Neural cell (in vitro differentiated cells): ENCODE measurements around the gene CDKL5. TPM values are rescaled to one million over a fixed set of nuclear protein-coding genes. Genes with fewer than 3 reads are reported as not detected.

Source experiments
- H2AFZ ChIP-seq: fragments of 200-600, 300-800 bp; sonication (generic), shearing (Covaris generic); 2 replicates; pipeline ENCODE4 v1.6.0; 2014; ENCODE audit warnings: low read depth, mild to moderate bottlenecking, antibody characterized with exemption, low read length, moderate library complexity
- H3F3A ChIP-seq: fragments of 200-600 bp; shearing (Covaris generic); 2 replicates; pipeline ENCODE4 v1.6.1; 2016; ENCODE audit warnings: mild to moderate bottlenecking, moderate library complexity, mixed read lengths, antibody characterized with exemption, low read length; ENCODE audit not compliant: insufficient read depth, poor library complexity, severe bottlenecking
- H3K27ac ChIP-seq: fragments of 200-600, 300-800 bp; sonication (generic), shearing (Covaris generic); 2 replicates; pipeline ENCODE4 v1.5.1; 2014; ENCODE audit warnings: mild to moderate bottlenecking, low read length, moderate library complexity
- H3K27me3 ChIP-seq: fragments of 300-800, 200-600 bp; sonication (generic), shearing (Covaris generic); 2 replicates; pipeline ENCODE4 v1.6.0; 2014; ENCODE audit warnings: mild to moderate bottlenecking, low read depth, low read length, moderate library complexity; ENCODE audit not compliant: insufficient read depth
- H3K36me3 ChIP-seq: fragments of 300-800, 200-600 bp; sonication (generic), shearing (Covaris generic); 2 replicates; pipeline ENCODE4 v1.5.1; 2014; ENCODE audit warnings: mild to moderate bottlenecking, antibody characterized with exemption, low read length, moderate library complexity; ENCODE audit not compliant: insufficient read depth
- H3K4me2 ChIP-seq: fragments of 300-800, 200-600 bp; sonication (generic), shearing (Covaris generic); 2 replicates; pipeline ENCODE4 v1.6.0; 2014; ENCODE audit warnings: mild to moderate bottlenecking, low read length
- H3K4me3 ChIP-seq: fragments of 300-800, 200-600 bp; sonication (generic), shearing (Covaris generic); 2 replicates; pipeline ENCODE4 v1.5.1; 2014; ENCODE audit warnings: mild to moderate bottlenecking, low read length, moderate library complexity
- H3K79me2 ChIP-seq: fragments of 200-600 bp; shearing (Covaris generic); replicated peaks from 2 replicates; pipeline ENCODE4 v1.6.0; 2014; ENCODE audit warnings: mild to moderate bottlenecking, low read length, moderate library complexity; ENCODE audit not compliant: insufficient read depth
- H3K9ac ChIP-seq: fragments of 300-800, 200-600 bp; sonication (generic), shearing (Covaris generic); 2 replicates; pipeline ENCODE4 v1.6.1; 2016; ENCODE audit warnings: mild to moderate bottlenecking, low read length, mixed read lengths
- H3K9me2 ChIP-seq: fragments of 200-600 bp; shearing (Covaris generic); 2 replicates; pipeline ENCODE4 v1.6.1; 2016; ENCODE audit warnings: mild to moderate bottlenecking, low read length, mixed read lengths; ENCODE audit not compliant: insufficient read depth
- H3K9me3 ChIP-seq: fragments of 200-600, 300-800 bp; sonication (generic), shearing (Covaris generic); 2 replicates; pipeline ENCODE4 v1.6.1; 2016; ENCODE audit warnings: mild to moderate bottlenecking, mixed run types, low read length, moderate library complexity, mixed read lengths
- H4K20me1 ChIP-seq: fragments of 200-600 bp; shearing (Covaris generic); 2 replicates; pipeline ENCODE4 v1.6.1; 2016; ENCODE audit warnings: mild to moderate bottlenecking, mixed run types; ENCODE audit not compliant: insufficient read depth
- EP300 ChIP-seq: fragments of 450-650 bp; conservative IDR thresholded peaks from 2 replicates; pipeline ENCODE4 v1.6.1; 2014; ENCODE audit warnings: antibody characterized with exemption, mild to moderate bottlenecking, moderate library complexity; ENCODE audit not compliant: poor library complexity, severe bottlenecking
- EZH2 ChIP-seq: fragments of 200-600, 300-800 bp; shearing (Covaris generic), sonication (generic); IDR thresholded peaks from 2 replicates; pipeline ENCODE4 v1.6.1; 2014; ENCODE audit warnings: antibody characterized with exemption, low read length, borderline replicate concordance, mild to moderate bottlenecking; ENCODE audit not compliant: insufficient read depth, poor library complexity, severe bottlenecking
- MXI1 ChIP-seq: fragments of 450-650 bp; conservative IDR thresholded peaks from 2 replicates; pipeline ENCODE4 v1.6.1; 2014; ENCODE audit warnings: antibody characterized with exemption, mild to moderate bottlenecking; ENCODE audit not compliant: poor library complexity, severe bottlenecking
- POLR2AphosphoS5 ChIP-seq: IDR thresholded peaks from 2 replicates; pipeline ENCODE4 v1.6.1; 2012
- RAD21 ChIP-seq: fragments of 450-650 bp; conservative IDR thresholded peaks from 2 replicates; pipeline ENCODE4 v1.6.1; 2014; ENCODE audit warnings: antibody characterized with exemption, mild to moderate bottlenecking, moderate library complexity
- REST ChIP-seq: IDR thresholded peaks from 2 replicates; pipeline ENCODE4 v1.6.1; 2012; ENCODE audit warnings: borderline replicate concordance
- SMC3 ChIP-seq: fragments of 450-650 bp; conservative IDR thresholded peaks from 2 replicates; pipeline ENCODE4 v1.6.1; 2014; ENCODE audit warnings: antibody characterized with exemption, mild to moderate bottlenecking, moderate library complexity; ENCODE audit not compliant: poor library complexity
- TAF1 ChIP-seq: IDR thresholded peaks from 2 replicates; pipeline ENCODE4 v1.6.1; 2012; ENCODE audit warnings: low read depth
- polyA plus RNA-seq: library from polyadenylated mRNA; depleted of rRNA; stranded (reverse); fragments of >200 nt; gene quantifications from 2 replicates; pipeline ENCODE4 v1.2.3, GENCODE V29; 2014
- TF ChIP-seq, protein P1 (sequence below): fragments of 450-650 bp; IDR thresholded peaks from 2 replicates; pipeline ENCODE4 v1.5.1; 2014; ENCODE audit warnings: antibody characterized with exemption, mild to moderate bottlenecking, moderate library complexity; ENCODE audit not compliant: poor library complexity, severe bottlenecking

The CDKL5 gene
- polyA plus RNA-seq, 1 donor from 2014 or later, result 5.3 TPM

- no peak overlapping the region for H3K4me3 ChIP-seq
- H3K79me2 ChIP-seq, result peaks cover 8% of the 10 kb centered on the region
- no peaks in the 10 kb centered on the region for H3K9me3 ChIP-seq
- H3K9me2 ChIP-seq, result no peaks in the 10 kb centered on the region
- no peaks in the 10 kb centered on the region for H3F3A ChIP-seq
- no peak overlapping the region for H3K9ac ChIP-seq
- H3K4me2 ChIP-seq, result no peak overlapping the region
- H2AFZ ChIP-seq, result no peak overlapping the region
- H3K27me3 ChIP-seq, result no peaks in the 10 kb centered on the region
- no peaks in the 10 kb centered on the region for H4K20me1 ChIP-seq
- no peak overlapping the region for H3K27ac ChIP-seq
- no peaks in the 10 kb centered on the region for H3K36me3 ChIP-seq
- TF ChIP-seq EZH2 (no peak), SMC3 (no peak), REST (no peak), RAD21 (no peak), MXI1 (no peak), TAF1 (no peak), EP300 (no peak), POLR2AphosphoS5 (no peak)
- TF ChIP-seq, protein P1, sequence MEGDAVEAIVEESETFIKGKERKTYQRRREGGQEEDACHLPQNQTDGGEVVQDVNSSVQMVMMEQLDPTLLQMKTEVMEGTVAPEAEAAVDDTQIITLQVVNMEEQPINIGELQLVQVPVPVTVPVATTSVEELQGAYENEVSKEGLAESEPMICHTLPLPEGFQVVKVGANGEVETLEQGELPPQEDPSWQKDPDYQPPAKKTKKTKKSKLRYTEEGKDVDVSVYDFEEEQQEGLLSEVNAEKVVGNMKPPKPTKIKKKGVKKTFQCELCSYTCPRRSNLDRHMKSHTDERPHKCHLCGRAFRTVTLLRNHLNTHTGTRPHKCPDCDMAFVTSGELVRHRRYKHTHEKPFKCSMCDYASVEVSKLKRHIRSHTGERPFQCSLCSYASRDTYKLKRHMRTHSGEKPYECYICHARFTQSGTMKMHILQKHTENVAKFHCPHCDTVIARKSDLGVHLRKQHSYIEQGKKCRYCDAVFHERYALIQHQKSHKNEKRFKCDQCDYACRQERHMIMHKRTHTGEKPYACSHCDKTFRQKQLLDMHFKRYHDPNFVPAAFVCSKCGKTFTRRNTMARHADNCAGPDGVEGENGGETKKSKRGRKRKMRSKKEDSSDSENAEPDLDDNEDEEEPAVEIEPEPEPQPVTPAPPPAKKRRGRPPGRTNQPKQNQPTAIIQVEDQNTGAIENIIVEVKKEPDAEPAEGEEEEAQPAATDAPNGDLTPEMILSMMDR, result no peak
Observed at GRCh38 chrX:18422886-18423285, 2.5 kb upstream of the CDKL5 start.

- Histone ChIP-seq H3K4me3 (peak overlapping the region; percentile 77), H3K36me3 (no peaks in the 10 kb centered on the region), H3K9me2 (no peaks in the 10 kb centered on the region), H3K27ac (peak overlapping the region; percentile 96), H4K20me1 (no peaks in the 10 kb centered on the region), H3F3A (no peaks in the 10 kb centered on the region), H3K27me3 (no peaks in the 10 kb centered on the region), H3K9ac (peak overlapping the region; percentile 82), H2AFZ (peak overlapping the region; percentile 56), H3K4me2 (peak overlapping the region; percentile 73), H3K79me2 (peaks cover 26% of the 10 kb centered on the region), H3K9me3 (no peaks in the 10 kb centered on the region)
- TF ChIP-seq MXI1 (peak; percentile 45), REST (peak; percentile 64), EZH2 (no peak), EP300 (no peak), SMC3 (peak; percentile 46), TAF1 (peak; percentile 79), POLR2AphosphoS5 (peak; percentile 83), RAD21 (no peak)
- TF ChIP-seq, protein P1, result no peak
Observed at GRCh38 chrX:18424482-18425198, 768 bp upstream of the CDKL5 start.
